Measurements from ENCODE around the gene NPFF.

DNA sequence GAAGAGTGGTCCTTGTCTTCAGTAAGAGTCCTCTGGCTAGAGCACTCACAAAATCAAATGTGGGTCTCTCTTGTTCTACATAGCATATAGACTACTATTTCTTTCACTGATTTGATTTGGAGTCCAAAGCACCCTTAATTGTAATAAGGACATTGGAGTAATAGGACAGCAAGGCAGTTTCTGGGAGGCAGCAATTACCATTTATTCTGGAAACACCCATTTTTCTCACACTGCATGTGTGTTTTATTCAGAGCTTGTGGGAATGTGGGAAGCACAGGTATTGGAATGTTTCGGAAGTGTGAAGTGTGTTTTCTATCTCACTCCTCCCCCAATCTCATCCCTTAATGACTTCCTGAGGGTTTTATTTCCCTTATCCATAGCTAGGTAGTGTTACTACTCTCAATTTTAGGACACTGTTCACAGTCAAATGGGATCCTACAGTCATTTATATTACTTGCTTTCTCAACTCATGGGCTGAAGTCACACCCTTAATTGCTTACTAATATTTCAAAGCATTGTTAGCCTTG, 35.2 kb downstream of the NPFF start:
- TF ChIP-seq, protein P1, sequence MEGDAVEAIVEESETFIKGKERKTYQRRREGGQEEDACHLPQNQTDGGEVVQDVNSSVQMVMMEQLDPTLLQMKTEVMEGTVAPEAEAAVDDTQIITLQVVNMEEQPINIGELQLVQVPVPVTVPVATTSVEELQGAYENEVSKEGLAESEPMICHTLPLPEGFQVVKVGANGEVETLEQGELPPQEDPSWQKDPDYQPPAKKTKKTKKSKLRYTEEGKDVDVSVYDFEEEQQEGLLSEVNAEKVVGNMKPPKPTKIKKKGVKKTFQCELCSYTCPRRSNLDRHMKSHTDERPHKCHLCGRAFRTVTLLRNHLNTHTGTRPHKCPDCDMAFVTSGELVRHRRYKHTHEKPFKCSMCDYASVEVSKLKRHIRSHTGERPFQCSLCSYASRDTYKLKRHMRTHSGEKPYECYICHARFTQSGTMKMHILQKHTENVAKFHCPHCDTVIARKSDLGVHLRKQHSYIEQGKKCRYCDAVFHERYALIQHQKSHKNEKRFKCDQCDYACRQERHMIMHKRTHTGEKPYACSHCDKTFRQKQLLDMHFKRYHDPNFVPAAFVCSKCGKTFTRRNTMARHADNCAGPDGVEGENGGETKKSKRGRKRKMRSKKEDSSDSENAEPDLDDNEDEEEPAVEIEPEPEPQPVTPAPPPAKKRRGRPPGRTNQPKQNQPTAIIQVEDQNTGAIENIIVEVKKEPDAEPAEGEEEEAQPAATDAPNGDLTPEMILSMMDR (IDR thresholded peaks at IDR 0.05): no peak
- TF ChIP-seq POLR2AphosphoS5 (IDR thresholded peaks at IDR 0.05): no peak
- TF ChIP-seq POLR2A (IDR thresholded peaks at IDR 0.05): no peak

Measured in upper lobe of left lung (tissue), 4 donors.